Natural killer cell treated with Interleukin-12 subunit alpha and Interleukin-12 subunit beta and Interleukin-15 and Interleukin-18, amount 100 ng/mL, for 72 hours (primary cell): ENCODE measurements around the gene WDFY2. TPM values are rescaled to one million over a fixed set of nuclear protein-coding genes. Genes with fewer than 3 reads are reported as not detected.

Experiments used
- ATAC-seq, 2 donors: fragments of 150-1000 bp; cut with Tn5 transposase in 1 of 2; sonication (Bioruptor Pico), chemical (Tn5 transposase) in 1 of 2; 2 replicates each; pipeline ENCODE4 v1.10.0; 2021
- DNase-seq: peaks from one replicate; pipeline ENCODE4 v3.0.0; 2022; ENCODE audit warnings: low spot score
- H3K27ac Mint-ChIP-seq, 2 donors: 1 replicate in 1 of 2; 2 replicates in 1 of 2; pipeline ENCODE4 v1.8.0; 2022; ENCODE audit warnings: mixed read lengths in 2 of 2, mild to moderate bottlenecking in 1 of 2, moderate library complexity in 1 of 2
- H3K27me3 Mint-ChIP-seq, 2 donors: 1 replicate in 1 of 2; 2 replicates in 1 of 2; pipeline ENCODE4 v1.8.0; 2022; ENCODE audit warnings: mixed read lengths in 2 of 2
- H3K36me3 Mint-ChIP-seq: one replicate; pipeline ENCODE4 v1.8.0; 2022; ENCODE audit warnings: mixed read lengths
- H3K4me1 Mint-ChIP-seq, 2 donors: 1 replicate in 1 of 2; 2 replicates in 1 of 2; pipeline ENCODE4 v1.8.0; 2022; ENCODE audit warnings: low read depth in 2 of 2, mixed read lengths in 2 of 2, mild to moderate bottlenecking in 1 of 2
- H3K4me3 Mint-ChIP-seq: one replicate; pipeline ENCODE4 v1.8.0; 2022; ENCODE audit warnings: mixed read lengths
- H3K9me3 Mint-ChIP-seq: 2 replicates; pipeline ENCODE4 v1.8.0; 2022; ENCODE audit warnings: mixed read lengths
- total RNA-seq, 2 donors: library from RNA; stranded (reverse); gene quantifications; one replicate each; pipeline ENCODE4 v1.2.3, GENCODE V29; 2022

WDFY2 gene
- total RNA-seq, 2 donors from 2014 or later: 9.3 to 12.1 TPM

- H3K4me1 Mint-ChIP-seq: peaks cover 44 to 49% of the 10 kb centered on the region in 2 donors
Observed at GRCh38 chr13:51623473-51623872, 39.2 kb downstream of the WDFY2 start.

DNA sequence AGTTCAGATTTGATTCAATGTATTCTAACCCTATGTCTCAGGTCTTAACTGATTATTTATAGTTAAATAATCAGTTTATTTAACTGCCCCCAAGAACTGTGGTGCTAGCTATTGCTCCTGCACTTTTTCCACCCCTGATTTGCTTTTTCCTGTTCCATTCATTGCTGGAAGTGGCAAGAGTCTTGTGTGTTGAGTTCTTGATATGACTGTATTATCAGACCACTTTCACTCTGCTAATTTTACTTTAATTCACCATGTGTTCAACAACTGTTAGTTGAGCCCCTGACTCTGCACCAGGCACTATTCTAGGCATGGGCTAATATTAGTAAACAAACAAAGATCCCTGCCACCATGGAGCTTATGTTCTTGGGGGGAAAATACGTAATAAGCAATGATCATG is 39.9 kb downstream of the WDFY2 start:
- DNase-seq (no peak), ATAC-seq (no peak)
- Mint-ChIP-seq H3K4me3 (no peak overlapping the region), H3K9me3 (no peaks in the 10 kb centered on the region), H3K4me1 (peaks cover 43 to 46% of the 10 kb centered on the region in 2 donors), H3K36me3 (no peaks in the 10 kb centered on the region), H3K27me3 (no peaks in the 10 kb centered on the region), H3K27ac (peak overlapping the region in 1 of 2 donors; percentile 9)

More at GRCh38 chr13:51623473-51623872, 39.2 kb downstream of the WDFY2 start:
- Mint-ChIP-seq H3K36me3 (no peaks in the 10 kb centered on the region), H3K4me3 (peak overlapping the region; percentile 6), H3K27me3 (no peaks in the 10 kb centered on the region), H3K27ac (no peak overlapping the region), H3K9me3 (no peaks in the 10 kb centered on the region)
- ATAC-seq (no peak), DNase-seq (no peak)

DNA sequence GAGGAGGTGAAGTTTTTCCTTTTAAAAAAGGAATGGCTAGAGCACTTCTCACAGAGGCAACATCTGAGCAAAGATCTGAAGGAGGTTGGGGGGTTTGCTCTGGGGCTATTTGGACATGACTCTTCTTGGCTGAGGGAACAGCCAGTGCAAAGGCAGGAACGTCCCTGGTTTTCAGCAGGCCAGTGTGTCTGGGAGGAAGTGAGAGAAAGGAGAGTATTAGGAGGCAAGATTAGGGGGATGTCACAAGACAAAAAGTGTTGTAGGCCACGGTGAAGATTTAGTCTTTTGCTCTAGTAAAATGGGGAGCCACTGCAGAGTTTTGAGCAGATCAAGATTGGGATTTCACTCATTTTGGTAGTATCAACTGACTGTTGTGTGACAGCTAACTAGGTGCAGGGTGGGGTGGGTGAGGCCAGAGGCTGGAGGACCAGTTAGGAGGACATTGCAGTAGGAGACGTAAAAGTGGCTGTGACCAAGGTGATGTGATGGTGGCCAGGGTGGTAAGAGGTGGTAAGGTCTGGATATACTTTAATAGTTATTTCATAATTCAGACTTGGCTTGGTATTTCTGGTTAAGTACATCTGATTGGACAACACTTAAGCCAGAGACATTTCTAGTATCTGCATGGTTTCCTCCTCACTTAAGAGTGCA is 40.6 kb downstream of the WDFY2 start:
- peak overlapping the region in 1 of 2 donors; percentile 9 for H3K27ac Mint-ChIP-seq
- DNase-seq (no peak), ATAC-seq (peak in 1 of 2 donors; percentile 61)
- no peaks in the 10 kb centered on the region for H3K9me3 Mint-ChIP-seq
- no peaks in the 10 kb centered on the region for H3K27me3 Mint-ChIP-seq
- H3K36me3 Mint-ChIP-seq: no peaks in the 10 kb centered on the region
- H3K4me1 Mint-ChIP-seq: peaks cover 37 to 43% of the 10 kb centered on the region in 2 donors
- no peak overlapping the region for H3K4me3 Mint-ChIP-seq

- ATAC-seq (no peak), DNase-seq (no peak)
- Mint-ChIP-seq H3K27ac (peak overlapping the region in 1 of 2 donors; percentile 25), H3K4me1 (peaks cover 32 to 45% of the 10 kb centered on the region in 2 donors), H3K27me3 (no peaks in the 10 kb centered on the region), H3K9me3 (no peaks in the 10 kb centered on the region), H3K36me3 (no peaks in the 10 kb centered on the region), H3K4me3 (no peak overlapping the region)
Observed at GRCh38 chr13:51625555-51626345, 41.5 kb downstream of the WDFY2 start.

- DNase-seq (no peak), ATAC-seq (peak in 1 of 2 donors; percentile 17)
- Mint-ChIP-seq H3K4me1 (peaks cover 29 to 43% of the 10 kb centered on the region in 2 donors), H3K27ac (no peak overlapping the region), H3K9me3 (no peaks in the 10 kb centered on the region), H3K4me3 (no peak overlapping the region), H3K36me3 (no peaks in the 10 kb centered on the region), H3K27me3 (no peaks in the 10 kb centered on the region)
Observed at GRCh38 chr13:51626749-51627148, 42.5 kb downstream of the WDFY2 start.

- no peak for ATAC-seq
Observed at GRCh38 chr13:51628059-51628852, 44.0 kb downstream of the WDFY2 start.

GRCh38 chr13:51629491-51630287 is 45.4 kb downstream of the WDFY2 start:
- no peaks in the 10 kb centered on the region for H3K9me3 Mint-ChIP-seq
- no peaks in the 10 kb centered on the region for H3K36me3 Mint-ChIP-seq
- no peak for DNase-seq
- H3K27me3 Mint-ChIP-seq: no peaks in the 10 kb centered on the region
- ATAC-seq: no peak
- H3K4me1 Mint-ChIP-seq: peaks cover 22 to 28% of the 10 kb centered on the region in 2 donors
- no peak overlapping the region for H3K4me3 Mint-ChIP-seq
- H3K27ac Mint-ChIP-seq: no peak overlapping the region

More at GRCh38 chr13:51628059-51628852, 44.0 kb downstream of the WDFY2 start:
- Mint-ChIP-seq H3K27me3 (no peaks in the 10 kb centered on the region), H3K9me3 (no peaks in the 10 kb centered on the region), H3K4me1 (peaks cover 28 to 41% of the 10 kb centered on the region in 2 donors), H3K4me3 (no peak overlapping the region), H3K36me3 (no peaks in the 10 kb centered on the region), H3K27ac (peak overlapping the region in 1 of 2 donors; percentile 35)
- DNase-seq: no peak

- ATAC-seq (no peak), DNase-seq (no peak)
- Mint-ChIP-seq H3K27me3 (no peaks in the 10 kb centered on the region), H3K27ac (no peak overlapping the region), H3K4me3 (no peak overlapping the region), H3K4me1 (peaks cover 19 to 24% of the 10 kb centered on the region in 2 donors), H3K36me3 (no peaks in the 10 kb centered on the region), H3K9me3 (no peaks in the 10 kb centered on the region)
Observed at GRCh38 chr13:51630288-51630615, 46.0 kb downstream of the WDFY2 start.

- no peaks in the 10 kb centered on the region for H3K27me3 Mint-ChIP-seq
- no peaks in the 10 kb centered on the region for H3K9me3 Mint-ChIP-seq
- no peak overlapping the region for H3K27ac Mint-ChIP-seq
- H3K4me1 Mint-ChIP-seq: peaks cover 31 to 37% of the 10 kb centered on the region in 2 donors
- H3K4me3 Mint-ChIP-seq: no peak overlapping the region
- no peaks in the 10 kb centered on the region for H3K36me3 Mint-ChIP-seq
- ATAC-seq: no peak
- no peak for DNase-seq
Observed at GRCh38 chr13:51632591-51633362, 48.5 kb downstream of the WDFY2 start.

- ATAC-seq: no peak
Observed at GRCh38 chr13:51635137-51635878, 51.0 kb downstream of the WDFY2 start.

DNA sequence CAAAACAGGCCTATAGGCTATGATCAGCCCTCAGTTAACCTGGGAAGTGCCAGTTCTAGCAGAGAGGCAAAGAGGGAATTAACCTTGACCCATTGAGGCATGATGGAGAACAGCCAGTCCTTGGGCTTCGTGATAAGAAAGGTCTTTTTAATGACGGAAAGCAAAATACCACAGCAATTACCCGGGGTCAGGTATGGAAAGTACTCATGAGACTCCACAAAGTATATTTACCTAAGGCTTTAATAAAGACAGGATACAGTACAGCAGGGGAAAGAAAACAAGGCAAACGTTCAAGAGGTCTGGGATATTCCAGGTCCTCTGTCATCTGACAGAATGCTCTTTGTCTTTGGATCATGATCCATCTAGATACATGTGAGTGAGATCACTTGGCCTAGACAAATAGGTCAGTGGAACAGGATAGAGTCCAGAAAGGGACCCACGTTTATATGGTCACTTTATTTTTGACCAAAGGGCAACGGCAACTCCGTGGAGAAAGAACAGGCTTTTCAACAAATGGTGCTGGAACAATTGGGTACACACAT is 52.2 kb downstream of the WDFY2 start:
- DNase-seq (no peak), ATAC-seq (no peak)
- H3K4me3 Mint-ChIP-seq: no peak overlapping the region
- H3K9me3 Mint-ChIP-seq: no peaks in the 10 kb centered on the region
- H3K27ac Mint-ChIP-seq: peak overlapping the region in 1 of 2 donors; percentile 50
- H3K36me3 Mint-ChIP-seq: no peaks in the 10 kb centered on the region
- H3K27me3 Mint-ChIP-seq: no peaks in the 10 kb centered on the region
- peaks cover 25 to 27% of the 10 kb centered on the region in 2 donors for H3K4me1 Mint-ChIP-seq

More at GRCh38 chr13:51635137-51635878, 51.0 kb downstream of the WDFY2 start:
- peak overlapping the region in 1 of 2 donors; percentile 50 for H3K27ac Mint-ChIP-seq
- no peaks in the 10 kb centered on the region for H3K36me3 Mint-ChIP-seq
- H3K9me3 Mint-ChIP-seq: no peaks in the 10 kb centered on the region
- peaks cover 25 to 30% of the 10 kb centered on the region in 2 donors for H3K4me1 Mint-ChIP-seq
- no peak for DNase-seq
- no peak overlapping the region for H3K4me3 Mint-ChIP-seq
- H3K27me3 Mint-ChIP-seq: no peaks in the 10 kb centered on the region

DNA sequence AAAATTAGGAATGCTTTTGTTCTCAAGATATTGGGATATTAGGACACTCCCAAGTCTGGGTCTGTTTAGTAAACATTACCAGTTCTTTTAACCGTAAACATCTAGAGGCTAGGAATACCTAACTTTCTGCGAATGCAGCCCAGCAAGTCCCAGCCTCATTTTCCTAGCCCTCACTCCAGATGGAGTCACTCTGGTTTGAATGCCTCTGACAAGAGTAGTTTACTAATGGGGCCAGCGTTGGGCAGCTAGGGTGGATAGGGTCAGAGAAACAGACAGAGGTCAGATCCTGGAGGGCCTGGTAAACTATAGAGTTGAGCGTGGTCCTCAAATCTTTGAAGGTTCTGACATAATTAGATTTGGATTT is 53.6 kb downstream of the WDFY2 start:
- H3K27me3 Mint-ChIP-seq: no peaks in the 10 kb centered on the region
- DNase-seq (no peak), ATAC-seq (no peak)
- no peaks in the 10 kb centered on the region for H3K9me3 Mint-ChIP-seq
- H3K36me3 Mint-ChIP-seq: no peaks in the 10 kb centered on the region
- peaks cover 19 to 20% of the 10 kb centered on the region in 2 donors for H3K4me1 Mint-ChIP-seq
- H3K27ac Mint-ChIP-seq: no peak overlapping the region
- no peak overlapping the region for H3K4me3 Mint-ChIP-seq
